ENCODE measurements around the gene G0S2. TPM values are rescaled to one million over a fixed set of nuclear protein-coding genes. Genes with fewer than 3 reads are reported as not detected.
A peak's percentile ranks its signal among the peaks of the same experiment; 100 is the strongest.

G0S2 gene
- total RNA-seq, 1 experiment from 2014 or later = 0.35 TPM

- no peaks in the 10 kb centered on the region for H3K27me3 ChIP-seq (ENCODE audit: insufficient read depth, low read length)
- no peaks in the 10 kb centered on the region for H3K23me2 ChIP-seq (ENCODE audit: insufficient read length, low read depth, low read length, poor library complexity, severe bottlenecking)
- H2AFZ ChIP-seq (ENCODE audit: low read length) = no peak overlapping the region
- H3K56ac ChIP-seq (ENCODE audit: insufficient read length, low read depth, low read length) = no peak overlapping the region
- no peaks in the 10 kb centered on the region for H3K9me3 ChIP-seq (ENCODE audit: control insufficient read depth, low read depth, low read length)
- no peak for DNase-seq
- no peak overlapping the region for H3K27ac ChIP-seq (ENCODE audit: insufficient read length, low read depth, low read length)
- no peak overlapping the region for H3K18ac ChIP-seq (ENCODE audit: insufficient read length, low read depth, low read length)
- no peaks in the 10 kb centered on the region for H3K9me3 Mint-ChIP-seq
- no peaks in the 10 kb centered on the region; a peak in 1 of 7 replicates for H3K36me3 Mint-ChIP-seq (ENCODE audit: insufficient read depth in 1 of 3, low read depth in 3 of 3)
- H3K79me2 ChIP-seq (ENCODE audit: insufficient read depth, low read length) = no peaks in the 10 kb centered on the region
- no peak overlapping the region for H4K5ac ChIP-seq (ENCODE audit: insufficient read length, low read depth, low read length)
- no CpG with 5 or more reads among the region's 18 CpGs for WGBS (ENCODE audit: extremely low coverage, insufficient read length, low lambda C conversion rate)
- H2AK5ac ChIP-seq (ENCODE audit: insufficient read length, low read length) = no peak overlapping the region
- H3K27ac Mint-ChIP-seq = peak overlapping the region in 1 of 3 experiments; percentile 83; a peak in 1 of 7 replicates
- no peak overlapping the region; the same call in 1 of the 2 replicates for H3K14ac ChIP-seq (ENCODE audit: insufficient read depth, low read length)
- H2BK120ac ChIP-seq (ENCODE audit: low read depth, low read length, poor library complexity, severe bottlenecking) = no peak overlapping the region
- no peak overlapping the region for H2BK20ac ChIP-seq (ENCODE audit: low read depth, low read length, poor library complexity, severe bottlenecking)
- no peak for TF ChIP-seq CTCF (conservative IDR thresholded peaks at IDR 0.05)
- H3K23ac ChIP-seq (ENCODE audit: insufficient read length, low read depth, low read length) = no peak overlapping the region
- no peak overlapping the region for H3K4me2 ChIP-seq (ENCODE audit: insufficient read depth, insufficient read length, low read length)
- H3K4ac ChIP-seq (ENCODE audit: low read depth, low read length) = no peak overlapping the region
- no peaks in the 10 kb centered on the region for H4K20me1 ChIP-seq (ENCODE audit: control insufficient read depth, insufficient read depth, insufficient read length)
- H4K8ac ChIP-seq (replicated peaks; ENCODE audit: insufficient read length, low read depth, low read length) = no peak overlapping the region
- no peak overlapping the region for H3T11ph ChIP-seq (ENCODE audit: low read length)
- H3K4me3 Mint-ChIP-seq = no peak overlapping the region
- H3K9ac ChIP-seq (ENCODE audit: extremely low read depth, insufficient read length, low read length) = no peak overlapping the region
- H2BK12ac ChIP-seq (ENCODE audit: insufficient read length, low read depth, low read length) = no peak overlapping the region
- H3K27me3 Mint-ChIP-seq (ENCODE audit: low read depth) = peaks cover 7% of the 10 kb centered on the region
- no peak overlapping the region for H4K91ac ChIP-seq (ENCODE audit: insufficient read length, low read depth, low read length)
- H3K79me1 ChIP-seq (ENCODE audit: insufficient read depth, low read depth, low read length, poor library complexity, severe bottlenecking) = no peaks in the 10 kb centered on the region
- no peak overlapping the region for H2BK15ac ChIP-seq (ENCODE audit: low read depth, low read length)
- peaks cover 27 to 35% of the 10 kb centered on the region in 2 experiments for H3K4me1 Mint-ChIP-seq
- H3K4me1 ChIP-seq (ENCODE audit: insufficient read depth, low read length) = no peaks in the 10 kb centered on the region; the same call in 1 of the 2 replicates
- no peak overlapping the region for H2BK5ac ChIP-seq (ENCODE audit: insufficient read length, low read length)
Measured at GRCh38 chr1:209625791-209626285, 49.4 kb upstream of the G0S2 start.
